Measurements from ENCODE around the gene CNDP1. TPM values are rescaled to one million over a fixed set of nuclear protein-coding genes. Genes with fewer than 3 reads are reported as not detected.

The CNDP1 gene
- total RNA-seq, 1 donor from 2014 or later, result 0.40 TPM

- no peaks in the 10 kb centered on the region for H3K9me3 Mint-ChIP-seq
These were observed 22.5 kb upstream of the CNDP1 start for GRCh38 chr18:74511823-74512222.

GRCh38 chr18:74512321-74513053 lies 21.8 kb upstream of the CNDP1 start:
- Mint-ChIP-seq H3K4me3 (no peak overlapping the region), H3K27ac (no peak overlapping the region), H3K27me3 (ENCODE audit: low read depth) (no peaks in the 10 kb centered on the region), H3K4me1 (peaks cover 11% of the 10 kb centered on the region), H3K9me3 (no peaks in the 10 kb centered on the region), H3K36me3 (peaks cover 46% of the 10 kb centered on the region)
- TF ChIP-seq, protein P1, sequence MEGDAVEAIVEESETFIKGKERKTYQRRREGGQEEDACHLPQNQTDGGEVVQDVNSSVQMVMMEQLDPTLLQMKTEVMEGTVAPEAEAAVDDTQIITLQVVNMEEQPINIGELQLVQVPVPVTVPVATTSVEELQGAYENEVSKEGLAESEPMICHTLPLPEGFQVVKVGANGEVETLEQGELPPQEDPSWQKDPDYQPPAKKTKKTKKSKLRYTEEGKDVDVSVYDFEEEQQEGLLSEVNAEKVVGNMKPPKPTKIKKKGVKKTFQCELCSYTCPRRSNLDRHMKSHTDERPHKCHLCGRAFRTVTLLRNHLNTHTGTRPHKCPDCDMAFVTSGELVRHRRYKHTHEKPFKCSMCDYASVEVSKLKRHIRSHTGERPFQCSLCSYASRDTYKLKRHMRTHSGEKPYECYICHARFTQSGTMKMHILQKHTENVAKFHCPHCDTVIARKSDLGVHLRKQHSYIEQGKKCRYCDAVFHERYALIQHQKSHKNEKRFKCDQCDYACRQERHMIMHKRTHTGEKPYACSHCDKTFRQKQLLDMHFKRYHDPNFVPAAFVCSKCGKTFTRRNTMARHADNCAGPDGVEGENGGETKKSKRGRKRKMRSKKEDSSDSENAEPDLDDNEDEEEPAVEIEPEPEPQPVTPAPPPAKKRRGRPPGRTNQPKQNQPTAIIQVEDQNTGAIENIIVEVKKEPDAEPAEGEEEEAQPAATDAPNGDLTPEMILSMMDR (IDR thresholded peaks at IDR 0.05; ENCODE audit: unreplicated experiment), result no peak
- no peak for DNase-seq (ENCODE audit: low spot score in 2 of 2, unreplicated experiment in 2 of 2)

More at GRCh38 chr18:74511823-74512222, 22.5 kb upstream of the CNDP1 start:
- DNase-seq (ENCODE audit: low spot score in 2 of 2, unreplicated experiment in 2 of 2), result no peak
- H3K4me3 Mint-ChIP-seq, result no peak overlapping the region
- no peaks in the 10 kb centered on the region for H3K27me3 Mint-ChIP-seq (ENCODE audit: low read depth)
- H3K27ac Mint-ChIP-seq, result no peak overlapping the region
- TF ChIP-seq, protein P1 (IDR thresholded peaks at IDR 0.05; ENCODE audit: unreplicated experiment), result no peak
- peaks cover 49% of the 10 kb centered on the region for H3K36me3 Mint-ChIP-seq
- H3K4me1 Mint-ChIP-seq, result peaks cover 12% of the 10 kb centered on the region

DNA sequence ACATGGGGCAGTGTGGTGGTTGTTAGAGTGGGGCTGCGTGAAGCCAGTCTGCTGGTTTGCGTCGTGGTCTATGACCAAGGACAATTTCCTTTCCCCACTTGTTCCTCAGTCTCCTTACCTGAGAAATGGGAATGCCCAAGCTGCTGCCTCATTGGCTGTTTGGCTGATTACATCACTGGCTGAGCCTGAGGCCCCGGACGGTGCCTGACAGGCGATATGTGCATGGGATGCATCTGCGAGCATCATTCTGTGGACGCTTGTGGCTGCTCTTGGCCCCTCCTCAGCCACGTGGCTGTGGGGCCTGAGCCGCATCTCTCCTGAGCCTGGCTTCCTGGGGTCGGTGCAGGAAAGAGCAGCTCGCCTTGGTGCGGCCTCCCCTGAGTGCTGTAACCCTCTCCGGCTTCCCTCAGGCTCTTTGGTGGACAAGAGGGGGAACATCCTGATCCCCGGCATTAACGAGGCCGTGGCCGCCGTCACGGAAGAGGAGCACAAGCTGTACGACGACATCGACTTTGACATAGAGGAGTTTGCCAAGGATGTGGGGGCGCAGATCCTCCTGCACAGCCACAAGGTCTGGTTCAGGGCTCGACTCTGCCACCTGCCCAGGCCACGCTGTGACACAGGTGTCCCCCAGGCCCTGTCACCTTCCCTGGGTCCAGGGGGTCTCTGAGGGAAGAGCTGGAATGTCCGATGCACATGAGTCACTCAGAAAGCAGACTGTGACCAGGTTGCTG lies 21.0 kb upstream of the CNDP1 start:
- no peaks in the 10 kb centered on the region for H3K27me3 Mint-ChIP-seq (ENCODE audit: low read depth)
- peaks cover 8% of the 10 kb centered on the region for H3K4me1 Mint-ChIP-seq
- peaks cover 42% of the 10 kb centered on the region for H3K36me3 Mint-ChIP-seq
- no peak for DNase-seq (ENCODE audit: low spot score in 2 of 2, unreplicated experiment in 2 of 2)
- TF ChIP-seq, protein P1 (IDR thresholded peaks at IDR 0.05; ENCODE audit: unreplicated experiment), result no peak
- H3K4me3 Mint-ChIP-seq, result no peak overlapping the region
- no peaks in the 10 kb centered on the region for H3K9me3 Mint-ChIP-seq
- no peak overlapping the region for H3K27ac Mint-ChIP-seq

- Mint-ChIP-seq H3K9me3 (no peaks in the 10 kb centered on the region), H3K36me3 (peaks cover 47% of the 10 kb centered on the region), H3K4me3 (no peak overlapping the region), H3K27ac (no peak overlapping the region), H3K27me3 (ENCODE audit: low read depth) (no peaks in the 10 kb centered on the region), H3K4me1 (peaks cover 8% of the 10 kb centered on the region)
- TF ChIP-seq, protein P1 (IDR thresholded peaks at IDR 0.05; ENCODE audit: unreplicated experiment), result no peak
- DNase-seq (ENCODE audit: low spot score in 2 of 2, unreplicated experiment in 2 of 2), result no peak
These were observed 20.5 kb upstream of the CNDP1 start for GRCh38 chr18:74513883-74514205.

DNA sequence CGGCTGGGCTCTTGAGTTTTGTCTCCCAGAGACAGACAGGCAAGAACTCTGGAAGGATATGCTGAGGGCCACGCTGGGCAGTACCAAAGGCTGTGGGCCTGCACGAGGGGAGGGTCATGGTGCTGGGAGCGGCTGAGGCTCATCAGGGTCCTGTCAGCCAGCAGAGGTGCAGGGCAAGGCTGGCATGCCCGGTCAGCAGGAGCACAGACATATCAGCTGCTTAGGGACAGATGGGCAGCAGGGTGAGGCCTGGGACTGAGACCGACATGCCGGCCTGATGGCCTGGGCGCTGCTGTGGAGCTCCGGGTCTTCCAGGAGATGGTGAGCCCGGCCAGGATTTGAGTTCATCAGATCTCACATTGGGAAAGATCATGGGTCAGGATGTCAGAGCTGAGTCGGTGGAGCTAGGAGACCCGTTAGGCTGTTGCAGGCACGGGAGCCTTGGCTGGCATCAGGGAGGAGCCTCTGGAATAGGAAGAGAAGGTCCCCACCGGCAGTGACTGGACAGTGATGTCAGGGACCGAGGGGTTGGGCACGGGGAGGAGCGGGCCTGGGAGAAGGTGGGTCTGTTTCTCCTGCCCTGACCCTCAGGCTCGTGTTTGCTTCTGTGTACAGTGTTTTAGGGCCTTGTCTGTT lies 19.3 kb upstream of the CNDP1 start:
- Mint-ChIP-seq H3K27ac (no peak overlapping the region), H3K27me3 (ENCODE audit: low read depth) (no peaks in the 10 kb centered on the region), H3K9me3 (no peaks in the 10 kb centered on the region), H3K4me1 (peaks cover 8% of the 10 kb centered on the region), H3K36me3 (peaks cover 52% of the 10 kb centered on the region), H3K4me3 (no peak overlapping the region)
- no peak for DNase-seq (ENCODE audit: low spot score in 2 of 2, unreplicated experiment in 2 of 2)
- TF ChIP-seq, protein P1 (IDR thresholded peaks at IDR 0.05; ENCODE audit: unreplicated experiment), result no peak
